ENCODE data around the gene PTGR2. TPM values are rescaled to one million over a fixed set of nuclear protein-coding genes. Genes with fewer than 3 reads are reported as not detected.

Gene PTGR2
- total and polyA plus RNA-seq, 2 of the 8 experiments (the other 6 are each of a cell fraction or from before 2014, with no cell fraction given) = 6.0 to 17.5 TPM

- TF ChIP-seq RAD21 (IDR thresholded peaks at IDR 0.05 in 1 of 2, conservative IDR thresholded peaks at IDR 0.05 in 1 of 2; ENCODE audit: low read depth in 2 of 2, low read length in 2 of 2) = no peak
- TF ChIP-seq CHD1 (IDR thresholded peaks at IDR 0.05; ENCODE audit: low read depth, low read length) = no peak
Measured at GRCh38 chr14:73851000-73851399, 631 bp upstream of the PTGR2 start (continued).
